Immature natural killer cell (primary cell): ENCODE measurements around the gene SLC23A2. TPM values are rescaled to one million over a fixed set of nuclear protein-coding genes. Genes with fewer than 3 reads are reported as not detected.

Experiments
- DNase-seq, 3 donors: peaks; one replicate each; pipeline ENCODE4 v3.0.0; 2022; ENCODE audit warnings: mixed read lengths in 1 of 3
- H3K27ac Mint-ChIP-seq, 6 donors: one replicate each; pipeline ENCODE4 v1.8.0; 2020; ENCODE audit warnings: mixed read lengths in 6 of 6, mild to moderate bottlenecking in 5 of 6, inconsistent platforms in 4 of 6, moderate library complexity in 3 of 6
- H3K27me3 Mint-ChIP-seq, 3 donors: one replicate each; pipeline ENCODE4 v1.8.0; 2020 to 2021; ENCODE audit warnings: low read depth in 3 of 3, mild to moderate bottlenecking in 3 of 3, mixed read lengths in 3 of 3, moderate library complexity in 3 of 3, inconsistent platforms in 1 of 3
- H3K36me3 Mint-ChIP-seq, 3 donors: one replicate each; pipeline ENCODE4 v1.8.0; 2020; ENCODE audit warnings: mixed read lengths in 3 of 3, inconsistent platforms in 2 of 3, mild to moderate bottlenecking in 2 of 3
- H3K4me1 Mint-ChIP-seq, 2 donors: one replicate each; pipeline ENCODE4 v1.8.0; 2020; ENCODE audit warnings: inconsistent platforms in 2 of 2, mild to moderate bottlenecking in 2 of 2, mixed read lengths in 2 of 2, moderate library complexity in 1 of 2
- H3K4me3 Mint-ChIP-seq, 5 donors: one replicate each; pipeline ENCODE4 v1.8.0; 2020; ENCODE audit warnings: mild to moderate bottlenecking in 5 of 5, mixed read lengths in 5 of 5, inconsistent platforms in 3 of 5, moderate library complexity in 3 of 5
- H3K9me3 Mint-ChIP-seq, 6 donors: one replicate each; pipeline ENCODE4 v1.8.0; 2020; ENCODE audit warnings: mild to moderate bottlenecking in 6 of 6, mixed read lengths in 6 of 6, inconsistent platforms in 4 of 6, moderate library complexity in 3 of 6
- polyA plus RNA-seq, 3 donors: library from polyadenylated mRNA; unstranded; fragments of 300-500 nt; fragmentation: Illumina TruSeq; gene quantifications; one replicate each; pipeline ENCODE4 v1.2.3, GENCODE V29; 2021

Gene SLC23A2
- polyA plus RNA-seq, 3 donors from 2014 or later: 5.0 to 9.3 (median 5.1) TPM

GRCh38 chr20:4912380-4913142, 88.7 kb downstream of the SLC23A2 start:
- peaks cover 10 to 26% (median 12%) of the 10 kb centered on the region in 3 donors for H3K36me3 Mint-ChIP-seq
- no peaks in the 10 kb centered on the region for H3K27me3 Mint-ChIP-seq
- peak overlapping the region in 2 of 5 donors; percentile 11 to 52 for H3K4me3 Mint-ChIP-seq
- DNase-seq: no peak
- H3K27ac Mint-ChIP-seq: peak overlapping the region in 4 of 6 donors; percentile 32 to 71 (median 52)
- H3K9me3 Mint-ChIP-seq: no peaks in the 10 kb centered on the region
- peaks cover 11 to 26% of the 10 kb centered on the region in 2 donors for H3K4me1 Mint-ChIP-seq

DNA sequence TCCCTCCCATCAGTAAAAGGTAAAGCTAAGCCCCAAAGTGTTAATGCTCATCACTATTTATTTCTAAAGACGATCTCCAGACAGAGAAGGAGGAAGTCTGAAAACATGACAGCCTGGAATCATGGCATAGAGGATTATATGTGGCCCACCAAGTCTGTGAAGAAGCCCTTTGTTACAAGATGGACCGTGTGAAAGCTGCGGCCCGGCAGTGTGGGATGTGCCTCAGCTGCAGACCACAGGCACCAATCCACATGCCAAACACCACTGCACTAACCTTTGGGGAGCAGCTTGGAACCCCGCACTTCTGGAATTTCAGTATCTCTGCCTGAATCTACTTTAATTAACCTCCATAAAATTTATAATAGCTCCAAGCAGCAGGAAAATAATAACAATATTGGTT, 90.4 kb downstream of the SLC23A2 start:
- DNase-seq: no peak
- Mint-ChIP-seq H3K4me1 (peaks cover 11 to 26% of the 10 kb centered on the region in 2 donors), H3K27me3 (no peaks in the 10 kb centered on the region), H3K9me3 (no peaks in the 10 kb centered on the region), H3K27ac (peak overlapping the region in 1 of 6 donors; percentile 56), H3K36me3 (peaks cover 10 to 26% (median 12%) of the 10 kb centered on the region in 3 donors), H3K4me3 (no peak overlapping the region)

GRCh38 chr20:4905613-4906012, 95.7 kb downstream of the SLC23A2 start:
- Mint-ChIP-seq H3K27ac (no peak overlapping the region), H3K4me1 (peaks cover 0 to 10% of the 10 kb centered on the region in 2 donors), H3K36me3 (peaks cover 6 to 34% (median 16%) of the 10 kb centered on the region in 3 donors), H3K4me3 (no peak overlapping the region), H3K9me3 (no peaks in the 10 kb centered on the region), H3K27me3 (no peaks in the 10 kb centered on the region)
- no peak for DNase-seq

DNA sequence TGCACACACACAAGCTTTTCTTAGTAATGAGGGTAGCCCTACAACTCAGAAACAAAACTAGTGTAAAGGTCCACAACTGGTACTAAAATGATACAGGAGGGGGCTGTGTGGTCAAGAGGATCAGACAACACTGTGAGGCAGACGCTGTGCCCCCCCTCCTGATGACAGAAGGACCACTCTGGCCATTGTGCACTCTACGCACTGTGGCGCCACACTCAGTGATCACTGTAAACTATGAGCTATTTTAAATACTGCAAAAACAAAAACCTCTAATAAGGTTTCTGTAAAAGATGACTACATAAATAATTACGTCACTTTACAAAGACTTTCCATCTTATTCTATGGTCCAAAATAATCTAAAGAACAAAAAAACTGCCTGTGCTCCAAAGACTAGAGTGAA, 96.1 kb downstream of the SLC23A2 start:
- H3K9me3 Mint-ChIP-seq: no peaks in the 10 kb centered on the region
- H3K27me3 Mint-ChIP-seq: no peaks in the 10 kb centered on the region
- peaks cover 0 to 10% of the 10 kb centered on the region in 2 donors for H3K4me1 Mint-ChIP-seq
- no peak for DNase-seq
- H3K27ac Mint-ChIP-seq: no peak overlapping the region
- peaks cover 5 to 32% (median 15%) of the 10 kb centered on the region in 3 donors for H3K36me3 Mint-ChIP-seq
- H3K4me3 Mint-ChIP-seq: no peak overlapping the region

DNA sequence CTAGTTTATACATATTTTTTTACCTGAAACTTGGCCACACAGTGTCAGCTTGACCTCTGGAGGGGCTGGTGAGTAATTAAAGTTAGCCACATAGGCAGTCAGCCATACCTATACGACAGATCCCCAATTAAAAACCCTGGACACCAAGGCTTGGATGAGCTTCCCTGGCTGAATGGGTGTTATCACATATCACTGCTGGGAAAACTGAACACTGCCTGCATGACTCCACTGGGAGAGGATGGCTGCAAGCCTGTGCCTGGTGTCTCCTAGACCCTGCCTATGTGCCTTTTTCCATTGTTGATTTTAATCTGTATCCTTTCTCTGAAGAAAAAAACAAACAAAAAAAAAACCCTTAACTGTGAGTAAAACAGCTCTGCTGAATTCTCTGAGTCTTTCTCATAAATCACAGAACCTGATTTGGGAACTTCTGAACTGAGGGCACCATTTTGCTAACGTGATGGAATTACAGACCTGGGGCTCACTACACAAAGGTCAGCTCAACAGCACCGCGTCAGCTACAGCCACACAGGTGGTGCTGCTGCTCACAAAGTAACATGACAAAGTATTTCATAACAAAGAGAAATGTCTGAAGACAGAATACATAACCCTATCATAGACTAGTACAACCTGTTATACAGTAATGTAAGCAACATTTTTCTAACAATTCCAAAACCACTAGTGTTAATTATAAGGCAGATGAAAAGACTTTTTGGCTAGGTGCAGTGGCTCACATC, 97.0 kb downstream of the SLC23A2 start:
- Mint-ChIP-seq H3K4me3 (no peak overlapping the region), H3K27ac (peak overlapping the region in 1 of 6 donors; percentile 30), H3K4me1 (peaks cover 0 to 10% of the 10 kb centered on the region in 2 donors), H3K9me3 (no peaks in the 10 kb centered on the region), H3K36me3 (peaks cover 5 to 37% (median 15%) of the 10 kb centered on the region in 3 donors), H3K27me3 (no peaks in the 10 kb centered on the region)
- DNase-seq: no peak

- DNase-seq: no peak
- H3K9me3 Mint-ChIP-seq: no peaks in the 10 kb centered on the region
- no peak overlapping the region for H3K27ac Mint-ChIP-seq
- H3K4me3 Mint-ChIP-seq: no peak overlapping the region
- H3K36me3 Mint-ChIP-seq: peaks cover 5 to 36% (median 17%) of the 10 kb centered on the region in 3 donors
- H3K27me3 Mint-ChIP-seq: peaks cover 0 to 2% (median 0%) of the 10 kb centered on the region in 3 donors
- peaks cover under 1 to 7% of the 10 kb centered on the region in 2 donors for H3K4me1 Mint-ChIP-seq
Measured at GRCh38 chr20:4902788-4903187, 98.5 kb downstream of the SLC23A2 start.

- peaks cover 5 to 34% (median 17%) of the 10 kb centered on the region in 3 donors for H3K36me3 Mint-ChIP-seq
- no peak for DNase-seq
- peaks cover 0 to 2% (median 0%) of the 10 kb centered on the region in 3 donors for H3K27me3 Mint-ChIP-seq
- no peaks in the 10 kb centered on the region for H3K9me3 Mint-ChIP-seq
- H3K4me1 Mint-ChIP-seq: peaks cover 15 to 16% of the 10 kb centered on the region in 2 donors
- H3K27ac Mint-ChIP-seq: no peak overlapping the region
- H3K4me3 Mint-ChIP-seq: no peak overlapping the region
Measured at GRCh38 chr20:4901031-4901818, 100.1 kb downstream of the SLC23A2 start.

DNA sequence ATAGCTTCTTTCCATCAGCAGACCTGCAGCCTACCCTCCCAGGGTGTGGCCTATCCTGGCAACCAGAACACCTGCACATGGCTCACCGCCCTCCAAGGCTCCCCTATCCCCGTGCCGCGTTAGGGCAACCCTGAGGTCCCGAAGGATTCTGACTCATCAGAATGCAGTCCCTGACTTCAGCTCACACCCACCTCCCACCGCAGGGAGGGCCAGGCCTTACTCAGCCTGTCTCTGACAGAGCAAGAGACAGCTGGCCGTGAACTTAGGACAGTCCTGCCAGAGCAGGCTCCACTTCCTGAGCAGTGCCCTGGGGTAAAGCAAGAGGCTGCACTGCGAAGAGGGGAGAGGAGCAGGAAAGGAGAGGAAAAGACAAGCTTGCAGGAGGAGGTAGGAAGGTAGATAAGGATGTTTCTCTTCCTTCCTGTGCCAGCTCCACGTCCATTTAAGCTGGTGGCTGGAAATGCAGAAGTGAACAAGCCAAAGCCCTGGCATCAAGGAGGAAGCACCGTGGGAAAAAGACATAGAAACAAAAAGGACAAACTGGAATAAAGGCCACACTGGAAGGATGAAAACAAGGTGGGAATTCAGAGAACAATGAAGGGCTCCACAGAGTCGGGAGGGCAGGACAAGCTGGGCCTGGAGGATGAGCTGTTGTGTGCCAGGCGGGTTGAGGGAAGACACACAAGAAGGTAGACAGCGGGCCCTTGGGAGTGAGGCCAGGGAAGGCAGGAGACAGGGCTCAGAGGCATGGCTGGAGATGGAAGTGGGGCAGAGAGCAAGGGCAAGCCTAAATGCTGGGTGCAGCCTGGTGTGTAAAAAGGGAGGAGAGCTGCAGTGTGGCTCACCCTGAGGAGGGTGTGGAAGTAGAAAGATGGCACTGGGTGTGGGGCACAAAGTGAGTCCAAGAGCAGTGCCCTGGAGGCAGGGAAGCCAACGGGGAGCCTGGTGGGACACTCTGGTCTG, 102.7 kb downstream of the SLC23A2 start:
- Mint-ChIP-seq H3K4me3 (no peak overlapping the region), H3K36me3 (peaks cover 5 to 28% (median 14%) of the 10 kb centered on the region in 3 donors), H3K4me1 (peaks cover 32 to 37% of the 10 kb centered on the region in 2 donors), H3K27me3 (peaks cover 0 to 2% (median 0%) of the 10 kb centered on the region in 3 donors), H3K27ac (peak overlapping the region in 2 of 6 donors; percentile 56 to 64), H3K9me3 (no peaks in the 10 kb centered on the region)
- no peak for DNase-seq

DNA sequence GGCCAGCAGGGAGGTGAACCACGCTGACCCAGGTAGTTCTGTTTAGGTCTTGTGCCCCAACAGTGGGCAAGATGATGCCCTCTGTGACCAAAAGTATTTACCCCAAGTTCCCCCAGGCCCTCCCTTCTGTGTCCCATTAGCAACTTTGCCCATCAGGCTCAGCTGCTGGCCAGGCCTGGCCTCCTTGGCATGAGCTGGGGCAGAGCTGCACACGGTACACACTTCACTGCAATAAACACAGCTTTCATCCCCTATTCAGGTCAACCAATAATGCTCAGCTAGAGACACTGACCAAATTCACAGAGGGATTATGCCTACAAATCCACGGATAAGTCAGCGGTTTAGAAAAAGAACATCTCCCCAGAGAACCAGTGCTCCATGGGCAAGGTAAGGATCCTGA, 103.7 kb downstream of the SLC23A2 start:
- H3K9me3 Mint-ChIP-seq: no peaks in the 10 kb centered on the region
- H3K4me3 Mint-ChIP-seq: no peak overlapping the region
- H3K27me3 Mint-ChIP-seq: peaks cover 0 to 2% (median 0%) of the 10 kb centered on the region in 3 donors
- H3K36me3 Mint-ChIP-seq: peaks cover 5 to 23% (median 14%) of the 10 kb centered on the region in 3 donors
- DNase-seq: no peak
- H3K4me1 Mint-ChIP-seq: peaks cover 32 to 40% of the 10 kb centered on the region in 2 donors
- no peak overlapping the region for H3K27ac Mint-ChIP-seq

GRCh38 chr20:4896971-4897497, 104.3 kb downstream of the SLC23A2 start:
- peaks cover 5 to 20% (median 14%) of the 10 kb centered on the region in 3 donors for H3K36me3 Mint-ChIP-seq
- no peak overlapping the region for H3K4me3 Mint-ChIP-seq
- no peaks in the 10 kb centered on the region for H3K9me3 Mint-ChIP-seq
- H3K27ac Mint-ChIP-seq: no peak overlapping the region
- no peak for DNase-seq
- peaks cover 32 to 40% of the 10 kb centered on the region in 2 donors for H3K4me1 Mint-ChIP-seq
- H3K27me3 Mint-ChIP-seq: peaks cover 0 to 2% (median 0%) of the 10 kb centered on the region in 3 donors

DNA sequence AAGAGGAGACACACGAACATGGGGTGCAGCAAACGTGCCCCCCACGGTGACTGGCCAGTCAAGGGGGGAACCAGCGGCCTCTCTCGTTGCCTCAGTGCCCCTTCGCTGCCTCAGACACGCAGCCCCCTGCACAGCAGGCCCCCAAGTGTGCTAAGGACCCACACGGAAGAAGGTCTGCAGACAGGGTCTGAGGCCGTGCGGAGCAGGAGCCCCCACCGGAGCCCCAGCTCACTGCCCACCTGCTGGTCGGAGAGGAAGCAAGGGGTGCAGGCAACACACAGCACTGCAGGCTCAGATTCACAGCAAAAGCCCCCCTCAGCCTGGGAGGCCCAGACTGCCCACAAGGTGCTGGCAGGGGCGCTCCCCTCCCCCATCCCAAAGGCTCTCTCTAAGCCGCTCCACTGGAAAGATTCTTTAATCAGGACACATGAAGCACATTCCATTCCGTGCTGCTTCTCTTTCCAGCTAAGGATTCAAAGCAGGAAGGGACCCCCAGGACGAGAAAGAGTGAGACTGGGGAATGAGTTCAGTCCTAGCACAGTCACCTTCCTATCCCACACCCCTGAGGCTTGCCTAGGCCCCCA, 105.1 kb downstream of the SLC23A2 start:
- DNase-seq: no peak
- no peak overlapping the region for H3K4me3 Mint-ChIP-seq
- no peaks in the 10 kb centered on the region for H3K9me3 Mint-ChIP-seq
- peaks cover 0 to 2% (median 0%) of the 10 kb centered on the region in 3 donors for H3K27me3 Mint-ChIP-seq
- H3K27ac Mint-ChIP-seq: no peak overlapping the region
- peaks cover 32 to 41% of the 10 kb centered on the region in 2 donors for H3K4me1 Mint-ChIP-seq
- peaks cover 0 to 15% (median 9%) of the 10 kb centered on the region in 3 donors for H3K36me3 Mint-ChIP-seq

DNA sequence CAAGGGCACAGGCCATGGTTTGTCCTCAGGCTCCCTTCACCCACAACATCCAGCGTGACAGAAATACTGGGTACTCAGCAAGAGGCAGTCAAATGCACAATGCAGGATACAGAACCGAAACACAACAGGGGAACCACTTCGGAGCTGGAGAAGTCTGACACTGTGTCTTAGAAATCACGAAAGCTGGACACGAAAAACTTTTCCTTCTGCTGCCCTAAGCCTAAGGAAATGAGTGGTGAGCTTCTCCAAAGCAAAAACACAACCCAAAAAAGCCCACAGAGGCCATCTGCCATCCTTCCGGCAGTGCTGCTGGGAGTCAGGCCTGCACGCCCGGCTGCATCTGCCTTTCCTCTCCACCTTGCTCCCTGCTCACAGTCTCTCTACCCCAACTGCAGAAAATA, 106.3 kb downstream of the SLC23A2 start:
- H3K27me3 Mint-ChIP-seq: peaks cover 0 to 2% (median 0%) of the 10 kb centered on the region in 3 donors
- H3K4me1 Mint-ChIP-seq: peaks cover 34 to 47% of the 10 kb centered on the region in 2 donors
- peak overlapping the region in 2 of 5 donors; percentile 11 to 43 for H3K4me3 Mint-ChIP-seq
- H3K27ac Mint-ChIP-seq: peak overlapping the region in 4 of 6 donors; percentile 38 to 83 (median 58)
- DNase-seq: no peak
- peaks cover 0 to 16% (median 6%) of the 10 kb centered on the region in 3 donors for H3K36me3 Mint-ChIP-seq
- H3K9me3 Mint-ChIP-seq: no peaks in the 10 kb centered on the region
